Endothelial cell of umbilical vein (primary cell): ENCODE results near the gene SCNN1B. TPM values are rescaled to one million over a fixed set of nuclear protein-coding genes. Genes with fewer than 3 reads are reported as not detected.

Experiments used
- BruUV-seq: library from RNA; stranded (reverse); fragments of 400-500 nt; replicated peaks from 2 replicates; lab custom pipeline; 2021; lab: Mats Ljungman, UMichigan
- CTCF ChIA-PET: fragments of 300-600, 350-600 bp; sonication (Branson Sonifier 250); formaldehyde crosslinking; loops from one replicate; lab custom pipeline; 2021; ENCODE audit warnings: antibody characterized with exemption, inconsistent platforms; lab: Charles Lee
- POLR2A ChIA-PET: fragments of 300-600, 350-600 bp; sonication (Branson Sonifier 250); formaldehyde crosslinking; loops from one replicate; lab custom pipeline; 2021; ENCODE audit warnings: antibody characterized with exemption, inconsistent platforms; lab: Charles Lee
- DNase-seq: peaks from one replicate; pipeline ENCODE4 v3.0.0-alpha.2; 2011; ENCODE audit warnings: low read depth, low spot score
- FAIRE-seq: peaks from 2 replicates; lab custom pipeline; 2011; peaks lifted over from hg19 to GRCh38; lab: Jason Lieb, UNC
- H2AFZ ChIP-seq: 2 replicates; pipeline ENCODE4 v1.6.0; 2012; ENCODE audit warnings: low read depth, low read length, control low read depth, inconsistent platforms
- H3K27ac ChIP-seq: 2 replicates; pipeline ENCODE4 v1.5.1; 2011; ENCODE audit warnings: low read depth, mild to moderate bottlenecking, control low read depth, low read length, moderate library complexity; ENCODE audit not compliant: insufficient read depth
- H3K27me3 ChIP-seq, 2 experiments: 2 replicates each; pipeline versions ENCODE4 v1.6.0 to v1.6.1; 2011; ENCODE audit warnings: low read length in 2 of 2, mixed read lengths in 1 of 2; ENCODE audit not compliant: control insufficient read depth in 2 of 2, insufficient read depth in 2 of 2
- H3K36me3 ChIP-seq, 2 experiments: 2 replicates in 1 of 2; 3 replicates in 1 of 2; pipeline ENCODE4 v1.5.1; 2011; ENCODE audit warnings: low read length in 2 of 2, mild to moderate bottlenecking in 1 of 2, moderate library complexity in 1 of 2; ENCODE audit not compliant: control insufficient read depth in 2 of 2, insufficient read depth in 2 of 2; ENCODE audit errors: extremely low read depth in 1 of 2
- H3K4me1 ChIP-seq: 3 replicates; pipeline ENCODE4 v1.5.1; 2011; ENCODE audit warnings: mild to moderate bottlenecking, low read length; ENCODE audit not compliant: control insufficient read depth, insufficient read depth; ENCODE audit errors: extremely low read depth
- H3K4me2 ChIP-seq: 2 replicates; pipeline ENCODE4 v1.6.1; 2011; ENCODE audit warnings: low read length, control low read depth, mixed read lengths; ENCODE audit not compliant: insufficient read depth
- H3K4me3 ChIP-seq, 3 experiments: fragments of 200-600 bp in 1 of 3; sonication (generic), shearing (Covaris generic) in 1 of 3; replicated peaks in 1 of 3; 2 replicates each; pipeline ENCODE4 v1.5.1; 2011 to 2016; ENCODE audit warnings: control low read depth in 3 of 3, low read length in 3 of 3, mild to moderate bottlenecking in 2 of 3, inconsistent platforms in 1 of 3, low read depth in 1 of 3, moderate library complexity in 1 of 3; ENCODE audit not compliant: insufficient read depth in 1 of 3
- H3K79me2 ChIP-seq: 2 replicates; pipeline ENCODE4 v1.6.0; 2012; ENCODE audit warnings: low read length, inconsistent platforms; ENCODE audit not compliant: control insufficient read depth, insufficient read depth
- H3K9ac ChIP-seq: replicated peaks from 2 replicates; pipeline ENCODE3; 2011; ENCODE audit warnings: low read length, control low read depth; ENCODE audit not compliant: insufficient read depth; ENCODE audit errors: extremely low read depth
- H3K9me1 ChIP-seq: replicated peaks from 3 replicates; pipeline ENCODE4 v1.6.0; 2011; ENCODE audit warnings: mild to moderate bottlenecking, low read length; ENCODE audit not compliant: control insufficient read depth, insufficient read depth; ENCODE audit errors: extremely low read depth
- H3K9me3 ChIP-seq: replicated peaks from 2 replicates; pipeline ENCODE4 v1.5.1; 2012; ENCODE audit warnings: low read length, inconsistent platforms; ENCODE audit not compliant: control insufficient read depth, insufficient read depth
- H4K20me1 ChIP-seq: replicated peaks from 2 replicates; pipeline ENCODE3; 2011; ENCODE audit warnings: mild to moderate bottlenecking, low read length; ENCODE audit not compliant: control insufficient read depth, insufficient read depth; ENCODE audit errors: extremely low read depth
- CTCF ChIP-seq, 2 donors: IDR thresholded peaks; 1 replicate in 1 of 2; 2 replicates in 1 of 2; pipeline ENCODE4 v1.5.1; 2011; ENCODE audit warnings: low read length in 2 of 2, mild to moderate bottlenecking in 2 of 2, moderate library complexity in 2 of 2, control low read depth in 1 of 2, inconsistent platforms in 1 of 2, low read depth in 1 of 2; ENCODE audit not compliant: insufficient read depth in 1 of 2; ENCODE audit errors: extremely low read depth in 1 of 2
- EZH2 ChIP-seq: IDR thresholded peaks from 2 replicates; pipeline ENCODE4 v1.6.1; 2012; ENCODE audit warnings: borderline replicate concordance, low read depth, mild to moderate bottlenecking, moderate library complexity, low read length, inconsistent platforms; ENCODE audit not compliant: severe bottlenecking
- FOS ChIP-seq: IDR thresholded peaks from 2 replicates; pipeline ENCODE4 v1.6.1; 2011; ENCODE audit warnings: mild to moderate bottlenecking, low read length, moderate library complexity, borderline replicate concordance; ENCODE audit not compliant: insufficient read depth
- GATA2 ChIP-seq: IDR thresholded peaks from 2 replicates; pipeline ENCODE4 v1.7.0; 2011; ENCODE audit warnings: low read depth, mild to moderate bottlenecking, moderate library complexity, mixed read lengths, low read length; ENCODE audit not compliant: insufficient read length, insufficient read depth
- JUN ChIP-seq: IDR thresholded peaks from 2 replicates; pipeline ENCODE4 v1.6.1; 2011; ENCODE audit warnings: borderline replicate concordance, low read depth; ENCODE audit not compliant: insufficient read length, insufficient read depth
- MAX ChIP-seq: IDR thresholded peaks from 2 replicates; pipeline ENCODE4 v1.6.1; 2011; ENCODE audit not compliant: insufficient read depth, insufficient read length
- MYC ChIP-seq: IDR thresholded peaks from one replicate; pipeline ENCODE4 v1.6.1; 2011; ENCODE audit warnings: mild to moderate bottlenecking, low read depth, low read length
- POLR2A ChIP-seq: IDR thresholded peaks from 2 replicates; pipeline ENCODE4 v1.6.1; 2012; ENCODE audit warnings: low read depth, mild to moderate bottlenecking, control low read depth, low read length
- POLR2AphosphoS5 ChIP-seq: IDR thresholded peaks from 2 replicates; pipeline ENCODE4 v1.6.1; 2012; ENCODE audit warnings: low read depth, mild to moderate bottlenecking, control low read depth, low read length, moderate library complexity; ENCODE audit not compliant: insufficient read depth
- dilution Hi-C: fragments of 300-500 bp; cut with MboI; formaldehyde crosslinking; loops from one replicate; pipeline ENCODE4 v1.15.0; 2019; ENCODE audit warnings: low sequenced_read_pairs; ENCODE audit not compliant: extremely low pct_ligation_motif_present
- intact Hi-C: fragments of 100-400 bp; cut with micrococcal nuclease; formaldehyde crosslinking; loops from one replicate; pipeline ENCODE4 v1.10.0; 2022
- polyA plus RNA-seq, 4 experiments: library from polyadenylated mRNA; depleted of rRNA in 3 of 4; stranded (reverse) in 3 of 4; unstranded in 1 of 4; fragments of >200 nt; gene quantifications; 2 replicates each; pipeline versions ENCODE4 v1.2.1 to v1.2.3, GENCODE V29; 2011 to 2012; ENCODE audit warnings: missing spikeins in 1 of 4
- total RNA-seq: library from RNA; stranded (reverse); gene quantifications from 2 replicates; pipeline ENCODE4 v1.2.3, GENCODE V29; 2021

Gene SCNN1B
- total and polyA plus RNA-seq, 2 donors (not counting 3 experiments of a cell fraction or from before 2014, with no cell fraction given) = not detected

- no peaks in the 10 kb centered on the region for H3K4me1 ChIP-seq
- ChIA-PET POLR2A (no interaction called here), CTCF (no interaction called here)
- no peak overlapping the region for H3K27ac ChIP-seq
- H3K36me3 ChIP-seq = no peaks in the 10 kb centered on the region
- dilution Hi-C loops (no loop called here), intact Hi-C loops (no loop called here)
- no peak for FAIRE-seq
- no peak overlapping the region for H3K9ac ChIP-seq
- H3K9me3 ChIP-seq = no peaks in the 10 kb centered on the region
- TF ChIP-seq JUN = no peak
- no peak for TF ChIP-seq POLR2A
- no peak for TF ChIP-seq GATA2
- no peak for TF ChIP-seq CTCF (IDR thresholded peaks at IDR 0.05; ENCODE audit: extremely low read depth in 1 of 2, insufficient read depth in 1 of 2, low read depth in 1 of 2, low read length in 2 of 2)
- no peak for TF ChIP-seq MAX
- TF ChIP-seq FOS = no peak
- no peak for TF ChIP-seq MYC
- TF ChIP-seq POLR2AphosphoS5 = no peak
- TF ChIP-seq EZH2 = no peak
- no TSS peak for BruUV-seq
- DNase-seq = no peak
- H2AFZ ChIP-seq = no peak overlapping the region
- H3K4me3 ChIP-seq = no peak overlapping the region
- no peaks in the 10 kb centered on the region for H4K20me1 ChIP-seq
- H3K27me3 ChIP-seq = no peaks in the 10 kb centered on the region
- no peaks in the 10 kb centered on the region for H3K9me1 ChIP-seq
- no peak overlapping the region for H3K4me2 ChIP-seq
- H3K79me2 ChIP-seq = no peaks in the 10 kb centered on the region
These were observed 21.6 kb upstream of the SCNN1B start for GRCh38 chr16:23280483-23280967.
